ENCODE data around the gene CADM2.

The CADM2 gene

GRCh38 chr3:84980011-84980410 lies 21.2 kb downstream of the CADM2 start:
- Histone ChIP-seq H3K27ac (ENCODE audit: extremely low read depth, low read depth, low read length) (no peak overlapping the region), H3K9me3 (ENCODE audit: control insufficient read depth, insufficient read depth, low read depth, low read length) (no peaks in the 10 kb centered on the region), H3K4me3 (ENCODE audit: low read depth, low read length) (no peak overlapping the region), H3K36me3 (ENCODE audit: control insufficient read depth in 2 of 2, insufficient read depth in 1 of 2, low read length in 2 of 2) (no peaks in the 10 kb centered on the region), H3K4me1 (ENCODE audit: control insufficient read depth, insufficient read depth, low read length) (no peaks in the 10 kb centered on the region)
- ChIA-PET CTCF (no interaction called here), POLR2A (no interaction called here)
- no peak for TF ChIP-seq ZFP41 (tag by site-specific recombination; IDR thresholded peaks at IDR 0.05; ENCODE audit: borderline replicate concordance)
- no peak for TF ChIP-seq ZNF214 (tag by site-specific recombination; IDR thresholded peaks at IDR 0.05; ENCODE audit: borderline replicate concordance)
- TF ChIP-seq ZNF518A (tag by site-specific recombination; conservative IDR thresholded peaks at IDR 0.05; ENCODE audit: low read depth) = no peak
- TF ChIP-seq TRIM28 (IDR thresholded peaks at IDR 0.05; ENCODE audit: borderline replicate concordance, low read length) = no peak
- TF ChIP-seq ZXDB (tag by site-specific recombination; IDR thresholded peaks at IDR 0.05) = no peak
- TF ChIP-seq ZNF148 (tag by site-specific recombination; IDR thresholded peaks at IDR 0.05; ENCODE audit: borderline replicate concordance) = no peak
- TF ChIP-seq ZNF549 (tag by site-specific recombination; IDR thresholded peaks at IDR 0.05) = no peak
- no peak for TF ChIP-seq HOXC10 (CRISPR knock-in tag; IDR thresholded peaks at IDR 0.05)
- TF ChIP-seq PRDM2 (tag by site-specific recombination; IDR thresholded peaks at IDR 0.05; ENCODE audit: borderline replicate concordance) = no peak
- TF ChIP-seq ZNF24 (tag by site-specific recombination; IDR thresholded peaks at IDR 0.05) = no peak
- TF ChIP-seq ZSCAN18 (tag by site-specific recombination; IDR thresholded peaks at IDR 0.05) = no peak
- TF ChIP-seq KLF10 (tag by site-specific recombination; IDR thresholded peaks at IDR 0.05) = no peak
- no peak for TF ChIP-seq ZNF174 (tag by site-specific recombination; IDR thresholded peaks at IDR 0.05)
- no peak for TF ChIP-seq ZNF132 (tag by site-specific recombination; IDR thresholded peaks at IDR 0.05; ENCODE audit: borderline replicate concordance)
